Measurements from ENCODE around the gene RGS6. TPM values are rescaled to one million over a fixed set of nuclear protein-coding genes. Genes with fewer than 3 reads are reported as not detected.

RGS6 gene
- total RNA-seq, 1 donor from 2014 or later = not detected

GRCh38 chr14:71891970-71892369 is 40.3 kb upstream of the RGS6 start:
- ATAC-seq (ENCODE audit: low read depth) (no peak), DNase-seq (no peak)
- H3K4me3 Mint-ChIP-seq = no peak overlapping the region
- H3K9me3 Mint-ChIP-seq = peaks cover 9% of the 10 kb centered on the region
- H3K27ac Mint-ChIP-seq = no peak overlapping the region
- ChIA-PET CTCF (no interaction called here), POLR2A (no interaction called here)
- peaks cover 13% of the 10 kb centered on the region for H3K27me3 Mint-ChIP-seq
- no peaks in the 10 kb centered on the region for H3K36me3 Mint-ChIP-seq (ENCODE audit: low read depth)
- H3K4me1 Mint-ChIP-seq = no peaks in the 10 kb centered on the region
- no peak for TF ChIP-seq CTCF (IDR thresholded peaks at IDR 0.05)
- intact Hi-C loops (cut with micrococcal nuclease) = no loop called here

- TF ChIP-seq CTCF (IDR thresholded peaks at IDR 0.05) = no peak
- Mint-ChIP-seq H3K4me3 (no peak overlapping the region), H3K4me1 (no peaks in the 10 kb centered on the region), H3K9me3 (no peaks in the 10 kb centered on the region), H3K27ac (no peak overlapping the region), H3K36me3 (ENCODE audit: low read depth) (no peaks in the 10 kb centered on the region), H3K27me3 (peaks cover 22% of the 10 kb centered on the region)
- ChIA-PET CTCF (no interaction called here), POLR2A (no interaction called here)
- DNase-seq (no peak), ATAC-seq (ENCODE audit: low read depth) (no peak)
- intact Hi-C loops (cut with micrococcal nuclease) = no loop called here
Measured at GRCh38 chr14:71905031-71905430, 27.2 kb upstream of the RGS6 start.

GRCh38 chr14:71905860-71906259 is 26.4 kb upstream of the RGS6 start:
- Mint-ChIP-seq H3K36me3 (ENCODE audit: low read depth) (no peaks in the 10 kb centered on the region), H3K27ac (no peak overlapping the region), H3K4me1 (no peaks in the 10 kb centered on the region), H3K27me3 (peaks cover 28% of the 10 kb centered on the region), H3K4me3 (no peak overlapping the region), H3K9me3 (no peaks in the 10 kb centered on the region)
- no peak for ATAC-seq (ENCODE audit: low read depth)
- TF ChIP-seq CTCF (IDR thresholded peaks at IDR 0.05) = no peak
- ChIA-PET CTCF (no interaction called here), POLR2A (no interaction called here)
- no peak for DNase-seq
- intact Hi-C loops (cut with micrococcal nuclease) = no loop called here

- intact Hi-C loops (cut with micrococcal nuclease) = no loop called here
- no peak for ATAC-seq (ENCODE audit: low read depth)
- ChIA-PET POLR2A (no interaction called here), CTCF (no interaction called here)
- no peak for TF ChIP-seq CTCF (IDR thresholded peaks at IDR 0.05)
- no peaks in the 10 kb centered on the region for H3K9me3 Mint-ChIP-seq
- no peak overlapping the region for H3K27ac Mint-ChIP-seq
- peaks cover 29% of the 10 kb centered on the region for H3K27me3 Mint-ChIP-seq
- no peaks in the 10 kb centered on the region for H3K36me3 Mint-ChIP-seq (ENCODE audit: low read depth)
- no peak overlapping the region for H3K4me3 Mint-ChIP-seq
- H3K4me1 Mint-ChIP-seq = no peaks in the 10 kb centered on the region
- DNase-seq = no peak
Measured at GRCh38 chr14:71907793-71908515, 24.3 kb upstream of the RGS6 start.

GRCh38 chr14:71911669-71912068 is 20.6 kb upstream of the RGS6 start:
- no peak for ATAC-seq (ENCODE audit: low read depth)
- intact Hi-C loops (cut with micrococcal nuclease) = no loop called here
- H3K4me3 Mint-ChIP-seq = no peak overlapping the region
- CTCF ChIA-PET = no interaction called here
- no peak for DNase-seq
- no peaks in the 10 kb centered on the region for H3K36me3 Mint-ChIP-seq (ENCODE audit: low read depth)
- H3K9me3 Mint-ChIP-seq = no peaks in the 10 kb centered on the region
- POLR2A ChIA-PET = no interaction called here
- no peaks in the 10 kb centered on the region for H3K4me1 Mint-ChIP-seq
- no peak for TF ChIP-seq CTCF (IDR thresholded peaks at IDR 0.05)
- H3K27ac Mint-ChIP-seq = no peak overlapping the region
- H3K27me3 Mint-ChIP-seq = peaks cover 31% of the 10 kb centered on the region
